HT1080 (cell line): Measurements from ENCODE around the gene ZNF688. TPM values are rescaled to one million over a fixed set of nuclear protein-coding genes. Genes with fewer than 3 reads are reported as not detected.

Experiments used
- DNase-seq: peaks from one replicate; pipeline ENCODE4 v3.0.0-alpha.2; 2015; ENCODE audit warnings: low read depth
- small RNA-seq: library from RNA; depleted of rRNA; stranded (forward); fragments of <200 nt; gene quantifications from one replicate; pipeline ENCODE3, GENCODE V24; 2014
- total RNA-seq: library from RNA; depleted of rRNA; stranded (reverse); fragments of >200 nt; shearing (Covaris generic); gene quantifications from 2 replicates; pipeline ENCODE4 v1.2.3, GENCODE V29; 2014; rRNA removed

The ZNF688 gene
- total RNA-seq, 1 experiment from 2014 or later: 7.2 TPM

GRCh38 chr16:30521873-30522641, 49.5 kb downstream of the ZNF688 start:
- DNase-seq: no peak

GRCh38 chr16:30521476-30521872, 50.0 kb downstream of the ZNF688 start:
- DNase-seq: no peak

Small RNAs within 50 kb of the gene (small RNA-seq; reads per million reads assigned to genes)
- gene AC093249.4: not detected

Other genes starting within 250 kb of the ZNF688 start
- 70.0 and 77.7 TPM in 2 replicates for gene CD2BP2, start 216.4 kb downstream of the ZNF688 start, total RNA-seq
- gene TBC1D10B, start 201.2 kb downstream of the ZNF688 start, total RNA-seq: 33.4 and 37.2 TPM in 2 replicates
- gene MYL11, start 196.9 kb downstream of the ZNF688 start, total RNA-seq: not detected in 2 replicates
- 0.26 and 0.43 TPM in 2 replicates for gene SEPTIN1, start 189.2 kb downstream of the ZNF688 start, total RNA-seq
- gene ZNF48, start 176.3 kb downstream of the ZNF688 start, total RNA-seq: 12.2 and 13.6 TPM in 2 replicates
- gene ZNF771, start 164.1 kb downstream of the ZNF688 start, total RNA-seq: 14.0 and 16.1 TPM in 2 replicates
- 47.1 and 71.1 TPM in 2 replicates for gene DCTPP1, start 141.7 kb downstream of the ZNF688 start, total RNA-seq
- 6.8 and 8.2 TPM in 2 replicates for gene SEPHS2, start 125.8 kb downstream of the ZNF688 start, total RNA-seq
- gene ITGAL, start 99.0 kb downstream of the ZNF688 start, total RNA-seq: not detected in 2 replicates
- 67.2 and 76.7 TPM in 2 replicates for gene ZNF768, start 45.1 kb downstream of the ZNF688 start, total RNA-seq
- gene ZNF747, start 36.9 kb downstream of the ZNF688 start, total RNA-seq: 7.3 and 9.5 TPM in 2 replicates
- gene ZNF764, start 13.3 kb downstream of the ZNF688 start, total RNA-seq: 4.4 and 4.9 TPM in 2 replicates
- 5.4 and 7.7 TPM in 2 replicates for gene ZNF785, start 14.0 kb upstream of the ZNF688 start, total RNA-seq
- gene ZNF689, start 38.7 kb upstream of the ZNF688 start, total RNA-seq: 9.5 and 10.6 TPM in 2 replicates
- 11.0 and 26.6 TPM in 2 replicates for gene PRR14, start 79.2 kb upstream of the ZNF688 start, total RNA-seq
- 20.0 and 23.1 TPM in 2 replicates for gene FBRS, start 86.7 kb upstream of the ZNF688 start, total RNA-seq
- gene SRCAP, start 127.5 kb upstream of the ZNF688 start, total RNA-seq: 17.3 and 22.9 TPM in 2 replicates
- 24.8 and 25.7 TPM in 2 replicates for gene PHKG2, start 176.7 kb upstream of the ZNF688 start, total RNA-seq
- 5.7 and 5.9 TPM in 2 replicates for gene CFAP119, start 190.3 kb upstream of the ZNF688 start, total RNA-seq
- gene RNF40, start 190.6 kb upstream of the ZNF688 start, total RNA-seq: 96.2 and 104 TPM in 2 replicates
- gene ZNF629, start 215.5 kb upstream of the ZNF688 start, total RNA-seq: 14.5 and 15.9 TPM in 2 replicates